Esophagus squamous epithelium (tissue), 4 donors: Measurements from ENCODE around the gene LMOD1.

Experiments
- POLR2A ChIP-seq, 4 donors: fragments of 450-650 bp; IDR thresholded peaks; one replicate each; pipeline ENCODE4 v1.6.1; 2017; ENCODE audit warnings: antibody characterized with exemption in 4 of 4, mild to moderate bottlenecking in 4 of 4, moderate library complexity in 3 of 4
- TF ChIP-seq, protein P1 (sequence below), 6 experiments: fragments of 450-650 bp in 4 of 6; fragments of 200-600 bp in 2 of 6; sonication (generic) in 2 of 6; IDR thresholded peaks; one replicate each; pipeline ENCODE4 v1.5.1; 2016 to 2019; ENCODE audit warnings: antibody characterized with exemption in 6 of 6, mild to moderate bottlenecking in 4 of 6, moderate library complexity in 4 of 6

DNA sequence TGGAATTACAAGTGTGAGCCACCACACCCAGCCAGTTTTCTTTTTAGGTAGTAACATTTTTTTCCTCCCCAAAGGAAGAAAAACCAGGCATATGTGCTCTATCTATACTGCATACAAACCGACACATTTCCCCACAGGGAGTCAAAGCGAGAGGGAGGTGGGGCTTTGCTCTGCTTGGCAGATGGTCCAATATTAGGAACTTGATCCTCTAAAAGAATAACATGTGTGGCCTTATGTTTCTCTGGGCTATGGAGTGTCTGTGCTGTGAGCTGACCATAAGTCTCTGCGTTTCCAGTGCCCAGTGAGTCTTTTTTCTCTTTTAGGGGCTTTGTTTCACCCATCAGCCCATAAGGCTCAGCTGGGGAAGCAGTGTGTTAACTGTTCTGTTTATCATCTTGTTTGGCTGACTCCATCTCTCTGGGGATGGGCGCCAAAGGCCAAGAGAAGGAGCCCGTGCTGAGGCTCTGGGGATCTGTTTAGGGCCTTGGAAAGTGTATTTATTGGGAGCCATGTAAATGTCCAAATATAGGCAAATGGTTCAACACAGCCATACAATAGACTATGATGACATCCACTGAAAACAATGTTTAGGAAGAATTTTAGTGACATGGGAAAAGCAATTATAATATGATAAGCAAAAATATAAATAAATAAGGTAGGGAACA is 20.2 kb downstream of the LMOD1 start:
- TF ChIP-seq, protein P1, sequence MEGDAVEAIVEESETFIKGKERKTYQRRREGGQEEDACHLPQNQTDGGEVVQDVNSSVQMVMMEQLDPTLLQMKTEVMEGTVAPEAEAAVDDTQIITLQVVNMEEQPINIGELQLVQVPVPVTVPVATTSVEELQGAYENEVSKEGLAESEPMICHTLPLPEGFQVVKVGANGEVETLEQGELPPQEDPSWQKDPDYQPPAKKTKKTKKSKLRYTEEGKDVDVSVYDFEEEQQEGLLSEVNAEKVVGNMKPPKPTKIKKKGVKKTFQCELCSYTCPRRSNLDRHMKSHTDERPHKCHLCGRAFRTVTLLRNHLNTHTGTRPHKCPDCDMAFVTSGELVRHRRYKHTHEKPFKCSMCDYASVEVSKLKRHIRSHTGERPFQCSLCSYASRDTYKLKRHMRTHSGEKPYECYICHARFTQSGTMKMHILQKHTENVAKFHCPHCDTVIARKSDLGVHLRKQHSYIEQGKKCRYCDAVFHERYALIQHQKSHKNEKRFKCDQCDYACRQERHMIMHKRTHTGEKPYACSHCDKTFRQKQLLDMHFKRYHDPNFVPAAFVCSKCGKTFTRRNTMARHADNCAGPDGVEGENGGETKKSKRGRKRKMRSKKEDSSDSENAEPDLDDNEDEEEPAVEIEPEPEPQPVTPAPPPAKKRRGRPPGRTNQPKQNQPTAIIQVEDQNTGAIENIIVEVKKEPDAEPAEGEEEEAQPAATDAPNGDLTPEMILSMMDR (IDR thresholded peaks at IDR 0.05): no peak
- no peak for TF ChIP-seq POLR2A (IDR thresholded peaks at IDR 0.05)
